ENCODE data around the gene SHROOM3.
"Not testable (repeated sequence)": the region's sequence is repeated elsewhere in the genome, so short reads cannot be mapped to it uniquely, and the experiment has no call there.

The SHROOM3 gene

GRCh38 chr4:76601791-76602190 lies 166.8 kb downstream of the SHROOM3 start:
- DNase-seq = no peak

GRCh38 chr4:76605099-76605563 lies 170.1 kb downstream of the SHROOM3 start:
- no peak for DNase-seq

GRCh38 chr4:76606645-76607265 lies 171.7 kb downstream of the SHROOM3 start:
- DNase-seq = no peak

DNA sequence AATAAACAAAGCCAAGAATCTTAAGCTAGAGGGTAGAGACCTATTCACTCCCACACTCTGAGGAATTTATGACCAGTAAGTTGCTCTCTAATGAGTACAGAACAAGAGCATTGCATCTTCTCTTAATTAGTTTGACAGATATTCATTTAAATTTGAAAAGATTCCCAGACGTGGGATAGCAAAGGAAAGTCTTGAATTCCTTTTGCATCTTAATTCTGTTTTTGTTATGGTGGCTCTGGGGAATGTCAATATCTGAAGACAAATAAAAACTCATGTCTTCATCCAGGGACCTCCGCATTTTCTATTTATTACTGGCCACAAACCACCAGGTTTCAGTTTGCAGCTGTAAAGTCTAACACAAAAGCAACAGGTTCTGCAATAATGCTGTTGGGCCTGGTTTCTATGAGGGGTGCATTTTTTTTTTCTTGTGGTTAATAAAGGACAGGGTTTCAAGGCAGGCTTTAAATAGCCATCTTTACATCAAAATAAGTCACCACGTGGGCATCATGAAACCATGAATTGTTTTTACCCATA lies 172.3 kb downstream of the SHROOM3 start:
- no peak for DNase-seq

DNA sequence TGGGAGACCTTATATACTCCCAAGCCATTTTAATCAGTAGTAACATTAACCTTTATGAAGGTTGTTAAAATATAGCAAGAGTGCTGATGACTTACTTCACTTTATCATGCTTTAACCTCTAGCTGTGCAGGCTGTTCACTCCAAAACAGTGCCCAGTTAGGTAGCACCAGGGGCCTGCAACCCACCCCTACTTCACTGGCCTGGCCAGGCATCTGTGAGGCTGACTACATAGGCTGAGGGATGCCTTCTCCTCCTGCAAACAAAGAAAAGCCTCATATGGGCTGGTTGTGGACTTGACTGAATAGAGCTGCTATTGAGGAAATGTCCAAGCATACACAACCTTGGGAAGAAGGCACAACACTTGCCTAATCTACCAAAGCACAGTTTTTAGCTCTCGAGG lies 172.8 kb downstream of the SHROOM3 start:
- DNase-seq = no peak

GRCh38 chr4:76608549-76608948 lies 173.5 kb downstream of the SHROOM3 start:
- DNase-seq = not testable (repeated sequence)

GRCh38 chr4:76610751-76611547 lies 175.9 kb downstream of the SHROOM3 start:
- DNase-seq = no peak

- DNase-seq = no peak
Measured at GRCh38 chr4:76611616-76612207, 176.7 kb downstream of the SHROOM3 start.

- DNase-seq = no peak
Measured at GRCh38 chr4:76614589-76614988, 179.6 kb downstream of the SHROOM3 start.

DNA sequence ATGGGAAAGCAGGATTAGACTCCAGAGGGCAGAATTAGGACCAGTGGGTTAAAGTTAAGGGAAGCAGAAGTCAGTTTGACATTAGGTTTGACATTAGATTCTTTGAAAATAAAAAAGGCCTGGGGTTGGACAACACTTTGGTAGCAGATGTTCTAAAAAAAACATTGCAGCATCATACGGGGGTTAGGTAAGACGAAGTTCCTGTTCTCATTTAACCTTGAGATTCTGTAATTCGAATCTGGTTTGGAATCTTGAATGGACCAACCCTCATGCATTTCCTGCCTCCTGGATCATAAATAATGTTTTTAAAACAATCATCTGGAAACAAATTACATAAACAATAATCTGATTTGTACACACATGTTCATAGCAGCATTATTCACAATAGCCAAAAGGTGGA lies 181.0 kb downstream of the SHROOM3 start:
- DNase-seq = no peak

GRCh38 chr4:76616526-76616925 lies 181.5 kb downstream of the SHROOM3 start:
- DNase-seq = no peak

DNA sequence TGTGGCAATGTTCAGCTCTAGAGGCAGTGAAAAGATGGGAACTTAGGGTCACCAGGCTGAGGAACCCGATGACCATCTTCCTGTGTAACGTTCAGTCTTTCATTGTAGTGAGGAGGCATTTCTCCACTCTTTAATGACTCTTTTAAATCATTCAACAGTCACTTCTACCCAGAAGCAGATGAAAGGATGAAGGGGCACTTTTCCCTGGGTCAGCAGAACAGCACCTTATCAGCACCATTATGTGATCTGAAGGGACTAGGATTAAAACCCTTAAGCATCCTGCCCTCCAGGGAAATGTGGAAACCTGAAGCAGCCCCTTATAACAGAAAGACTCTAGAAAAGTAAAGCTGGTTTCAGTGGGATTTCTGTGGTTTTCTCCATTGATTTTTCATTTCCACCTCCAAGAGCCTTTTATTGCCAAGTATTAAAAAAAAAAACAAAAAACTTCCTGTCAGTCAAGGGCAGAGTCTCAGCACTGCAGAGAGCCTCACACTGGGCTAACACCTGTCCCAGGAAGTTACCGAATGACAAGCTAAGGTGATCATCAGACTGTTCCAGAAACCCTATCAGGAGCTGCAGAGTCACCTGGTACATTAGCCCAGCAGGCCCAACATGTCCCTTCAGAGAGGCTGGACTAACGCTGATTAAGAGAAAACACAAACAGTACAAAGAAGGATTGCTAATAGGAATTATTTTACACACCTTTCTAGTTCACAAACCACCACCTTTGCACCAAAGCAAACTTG lies 185.9 kb downstream of the SHROOM3 start:
- DNase-seq = no peak

- no peak for DNase-seq
Measured at GRCh38 chr4:76622126-76622525, 187.1 kb downstream of the SHROOM3 start.

- no peak for DNase-seq
Measured at GRCh38 chr4:76622717-76623116, 187.7 kb downstream of the SHROOM3 start.

- no peak for DNase-seq
Measured at GRCh38 chr4:76623217-76624045, 188.4 kb downstream of the SHROOM3 start.

GRCh38 chr4:76624241-76624681 lies 189.2 kb downstream of the SHROOM3 start:
- DNase-seq = no peak

DNA sequence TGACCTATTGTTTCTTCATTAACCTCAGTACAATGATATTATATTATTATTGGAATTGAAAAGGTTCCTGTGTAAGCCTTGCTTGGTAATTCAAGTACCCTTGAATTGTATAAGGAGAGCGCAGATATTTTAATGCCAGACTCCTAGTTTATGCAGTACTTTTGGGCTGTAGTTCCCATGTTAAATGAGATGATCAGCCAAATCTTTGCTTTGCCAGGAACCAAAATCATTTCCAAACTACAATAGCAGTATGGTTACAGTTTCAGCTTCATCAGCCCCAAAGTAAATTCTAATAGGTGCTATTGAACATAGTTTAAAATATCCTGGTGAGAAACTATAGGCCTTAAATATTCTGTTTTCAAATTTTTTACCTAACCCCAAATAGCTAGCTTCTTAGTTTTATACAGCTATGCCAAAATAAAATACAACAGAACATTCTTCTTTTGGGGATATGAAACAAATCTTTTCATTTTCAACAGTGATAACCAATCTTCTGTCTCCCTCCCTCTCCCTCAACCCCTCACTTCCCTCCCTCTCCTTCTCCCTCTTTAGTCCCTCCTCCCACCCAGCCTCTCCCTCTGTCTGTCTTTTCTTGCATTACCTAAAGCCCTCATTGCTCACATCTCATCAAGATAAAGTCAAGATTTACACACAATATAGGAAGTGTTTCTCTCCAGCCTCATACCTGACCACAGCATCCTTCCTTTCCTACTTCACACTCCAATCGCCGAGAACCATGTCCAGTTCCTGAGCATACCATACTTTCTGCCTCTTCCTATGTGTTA lies 190.1 kb downstream of the SHROOM3 start:
- no peak for DNase-seq

GRCh38 chr4:76626686-76627465 lies 191.8 kb downstream of the SHROOM3 start:
- no peak for DNase-seq

GRCh38 chr4:76628251-76628650 lies 193.2 kb downstream of the SHROOM3 start:
- no peak for DNase-seq

GRCh38 chr4:76630741-76631140 lies 195.7 kb downstream of the SHROOM3 start:
- DNase-seq = no peak

All from stimulated activated CD4-positive, alpha-beta T cell treated with anti-CD3 and anti-CD28 coated beads, Interleukin-15, amount 100 ng/mL, for 24 hours (primary cell).